WTC11 (cell line): ENCODE data around the gene KDM4B. TPM values are rescaled to one million over a fixed set of nuclear protein-coding genes. Genes with fewer than 3 reads are reported as not detected.
A peak's percentile ranks its signal among the peaks of the same experiment; 100 is the strongest.

Experiments used
- ATAC-seq: fragments of 200-7000 bp; cut with Tn5 transposase; 2 replicates; pipeline ENCODE4 v1.10.0; 2021; ENCODE audit warnings: mild to moderate bottlenecking, moderate library complexity
- CTCF ChIA-PET: fragments of 300-600 bp; sonication (Branson Sonifier 250); formaldehyde crosslinking; loops from one replicate; lab custom pipeline; 2021; ENCODE audit warnings: antibody characterized with exemption; lab: Charles Lee
- POLR2A ChIA-PET: fragments of 350-600 bp; sonication (Branson Sonifier 250); formaldehyde crosslinking; loops from one replicate; lab custom pipeline; 2021; ENCODE audit warnings: antibody characterized with exemption; lab: Charles Lee
- DNase-seq: peaks from one replicate; pipeline ENCODE4 v3.0.0; 2021; ENCODE audit warnings: low spot score
- H3K27ac Mint-ChIP-seq: 2 replicates; pipeline ENCODE4 v1.8.0; 2021; ENCODE audit warnings: mixed read lengths
- H3K27me3 Mint-ChIP-seq: 2 replicates; pipeline ENCODE4 v1.8.0; 2021; ENCODE audit warnings: low read depth, mild to moderate bottlenecking, moderate library complexity, mixed read lengths
- H3K36me3 Mint-ChIP-seq: 2 replicates; pipeline ENCODE4 v1.8.0; 2021; ENCODE audit warnings: mixed read lengths
- H3K4me1 Mint-ChIP-seq: 2 replicates; pipeline ENCODE4 v1.8.0; 2022; ENCODE audit warnings: mixed read lengths
- H3K4me3 Mint-ChIP-seq: 2 replicates; pipeline ENCODE4 v1.8.0; 2021; ENCODE audit warnings: mild to moderate bottlenecking, moderate library complexity, mixed read lengths
- H3K9me3 Mint-ChIP-seq: 2 replicates; pipeline ENCODE4 v1.8.0; 2021; ENCODE audit warnings: mixed read lengths
- ATF6 ChIP-seq: sonication (generic); formaldehyde crosslinking; IDR thresholded peaks from 2 replicates; pipeline ENCODE4 v1.8.1; 2023; ENCODE audit warnings: mild to moderate bottlenecking, missing genetic modification reagents
- CREM ChIP-seq: sonication (generic); formaldehyde crosslinking; IDR thresholded peaks from 2 replicates; pipeline ENCODE4 v1.8.1; 2022; ENCODE audit warnings: mild to moderate bottlenecking, missing genetic modification reagents, moderate library complexity
- E2F5 ChIP-seq: sonication (generic); formaldehyde crosslinking; IDR thresholded peaks from 2 replicates; pipeline ENCODE4 v1.8.1; 2022; ENCODE audit warnings: mild to moderate bottlenecking, moderate library complexity, missing genetic modification reagents
- EMX1 ChIP-seq: fragments of 250-450 bp; sonication (Bioruptor Pico); IDR thresholded peaks from 2 replicates; pipeline ENCODE4 v1.8.0; 2021; ENCODE audit warnings: mild to moderate bottlenecking
- ESRRA ChIP-seq: sonication (generic); formaldehyde crosslinking; IDR thresholded peaks from 2 replicates; pipeline ENCODE4 v1.8.1; 2022; ENCODE audit warnings: mild to moderate bottlenecking, missing genetic modification reagents, borderline replicate concordance
- ETV6 ChIP-seq: sonication (generic); formaldehyde crosslinking; IDR thresholded peaks from 2 replicates; pipeline ENCODE4 v1.8.1; 2022; ENCODE audit warnings: mild to moderate bottlenecking, missing genetic modification reagents
- FOXJ3 ChIP-seq: sonication (generic); formaldehyde crosslinking; IDR thresholded peaks from 2 replicates; pipeline ENCODE4 v1.9.0; 2021; ENCODE audit warnings: missing genetic modification reagents, mild to moderate bottlenecking, borderline replicate concordance
- FOXK1 ChIP-seq: sonication (generic); formaldehyde crosslinking; IDR thresholded peaks from 2 replicates; pipeline ENCODE4 v1.8.0; 2022; ENCODE audit warnings: mild to moderate bottlenecking, moderate library complexity, missing genetic modification reagents
- HMGA2 ChIP-seq: fragments of 250-450 bp; sonication (Bioruptor Pico); IDR thresholded peaks from 2 replicates; pipeline ENCODE4 v1.4.0; 2021; ENCODE audit warnings: mild to moderate bottlenecking, moderate library complexity
- IRF2 ChIP-seq: sonication (generic); formaldehyde crosslinking; IDR thresholded peaks from 2 replicates; pipeline ENCODE4 v1.8.0; 2022; ENCODE audit warnings: low read depth, missing genetic modification reagents, borderline replicate concordance
- MLX ChIP-seq: sonication (generic); formaldehyde crosslinking; IDR thresholded peaks from 2 replicates; pipeline ENCODE4 v1.8.1; 2023; ENCODE audit warnings: mild to moderate bottlenecking, missing genetic modification reagents, moderate library complexity
- NFATC4 ChIP-seq: fragments of 250-450 bp; sonication (Bioruptor Pico); IDR thresholded peaks from 2 replicates; pipeline ENCODE4 v1.9.0; 2021; ENCODE audit warnings: mild to moderate bottlenecking
- NFE2L1 ChIP-seq: sonication (generic); formaldehyde crosslinking; IDR thresholded peaks from 2 replicates; pipeline ENCODE4 v1.8.1; 2023; ENCODE audit warnings: missing genetic modification reagents
- NR2C2 ChIP-seq: sonication (generic); formaldehyde crosslinking; IDR thresholded peaks from 2 replicates; pipeline ENCODE4 v1.8.0; 2022; ENCODE audit warnings: mild to moderate bottlenecking, missing genetic modification reagents
- PRDM15 ChIP-seq: sonication (generic); formaldehyde crosslinking; IDR thresholded peaks from 2 replicates; pipeline ENCODE4 v1.8.0; 2022; ENCODE audit warnings: missing genetic modification reagents
- SMAD4 ChIP-seq: sonication (generic); formaldehyde crosslinking; IDR thresholded peaks from 2 replicates; pipeline ENCODE4 v1.8.0; 2022; ENCODE audit warnings: mild to moderate bottlenecking, missing genetic modification reagents
- TEAD1 ChIP-seq: sonication (generic); formaldehyde crosslinking; IDR thresholded peaks from 2 replicates; pipeline ENCODE4 v1.8.0; 2022; ENCODE audit warnings: mild to moderate bottlenecking, missing genetic modification reagents
- ZNF232 ChIP-seq: sonication (generic); formaldehyde crosslinking; IDR thresholded peaks from 2 replicates; pipeline ENCODE4 v1.8.0; 2022; ENCODE audit warnings: mild to moderate bottlenecking, missing genetic modification reagents
- ZNF317 ChIP-seq: sonication (generic); formaldehyde crosslinking; IDR thresholded peaks from 2 replicates; pipeline ENCODE4 v1.8.1; 2023; ENCODE audit warnings: low read depth, mild to moderate bottlenecking, moderate library complexity, missing genetic modification reagents, borderline replicate concordance
- total RNA-seq: library from RNA; stranded (reverse); gene quantifications from 3 replicates; pipeline ENCODE4 v1.2.3, GENCODE V29; 2021
- TF ChIP-seq, protein P1 (sequence below): sonication (generic); formaldehyde crosslinking; IDR thresholded peaks from 2 replicates; pipeline ENCODE4 v1.8.0; 2022; ENCODE audit warnings: mild to moderate bottlenecking, missing genetic modification reagents
- TF ChIP-seq, protein P2 (sequence below): fragments of 250-450 bp; sonication (Bioruptor Pico); IDR thresholded peaks from 2 replicates; pipeline ENCODE4 v1.9.0; 2021; ENCODE audit warnings: mild to moderate bottlenecking
- TF ChIP-seq, protein P3 (sequence below): sonication (generic); formaldehyde crosslinking; IDR thresholded peaks from 2 replicates; pipeline ENCODE4 v1.8.1; 2022; ENCODE audit warnings: missing genetic modification reagents, borderline replicate concordance

KDM4B gene
- total RNA-seq, 1 experiment from 2014 or later = 43.2 TPM

DNA sequence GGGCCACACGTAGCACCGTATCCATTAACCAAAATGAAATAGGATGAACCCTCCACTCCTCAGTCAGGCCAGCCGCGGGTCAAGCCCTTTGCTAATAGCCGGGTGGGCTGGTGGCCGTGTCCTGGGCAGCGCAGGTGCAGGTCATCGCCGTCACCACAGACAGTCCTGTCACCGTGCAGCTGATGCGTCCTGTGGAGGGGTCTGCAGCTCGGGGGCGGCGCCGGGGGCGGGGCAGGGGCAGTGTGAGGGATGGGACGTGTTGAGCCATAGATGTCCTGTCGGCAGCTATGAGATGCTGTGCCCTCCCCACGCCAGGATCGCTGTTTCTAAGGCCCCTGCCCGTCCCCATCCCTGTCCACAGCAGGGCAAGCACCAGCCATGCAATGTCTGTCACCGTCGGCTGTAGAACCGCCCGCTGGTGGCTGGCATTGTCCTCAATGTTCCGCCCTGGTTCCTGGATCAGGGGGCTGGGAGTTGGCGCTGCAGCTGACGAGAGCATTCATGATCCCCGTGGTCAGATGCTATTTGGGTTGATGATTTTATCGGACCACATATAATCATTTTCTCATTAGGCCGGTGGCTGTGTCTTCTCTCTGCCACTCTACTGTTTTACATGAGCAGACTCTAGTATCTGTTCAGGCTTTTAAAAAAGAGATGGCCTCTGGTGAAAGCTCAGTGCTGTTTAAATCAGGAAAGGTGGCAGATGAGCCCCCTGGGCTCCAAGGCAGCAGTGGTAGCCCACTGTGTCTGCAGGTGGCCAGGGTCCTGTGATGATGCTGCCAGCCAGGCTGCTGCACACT is 126.1 kb downstream of the KDM4B start (continued):
- TF ChIP-seq NFATC4 (CRISPR knock-in tag) (no peak), E2F5 (no peak), EMX1 (CRISPR knock-in tag) (no peak)

DNA sequence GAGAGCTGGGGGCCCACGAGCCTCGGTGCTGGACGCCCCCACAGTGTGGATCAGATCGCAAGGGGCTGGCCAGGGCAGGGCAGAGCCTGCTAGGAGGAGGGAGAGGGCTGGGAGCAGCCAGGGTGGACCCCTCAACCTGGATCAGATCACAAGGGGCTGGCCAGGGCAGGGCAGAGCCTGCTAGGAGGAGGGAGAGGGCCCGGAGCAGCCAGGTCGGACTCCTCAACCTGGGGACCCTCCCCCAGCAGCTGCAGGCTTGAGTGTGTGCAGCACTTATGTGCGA is 126.6 kb downstream of the KDM4B start:
- peaks cover 38% of the 10 kb centered on the region for H3K36me3 Mint-ChIP-seq
- ChIA-PET CTCF (interaction anchor here (0.8 to 1.1 kb wide), 2 partner anchors 9 to 43 kb away, joined by 3 read pairs; no protein-coding TSS in a partner anchor), POLR2A (no interaction called here)
- TF ChIP-seq, protein P1, sequence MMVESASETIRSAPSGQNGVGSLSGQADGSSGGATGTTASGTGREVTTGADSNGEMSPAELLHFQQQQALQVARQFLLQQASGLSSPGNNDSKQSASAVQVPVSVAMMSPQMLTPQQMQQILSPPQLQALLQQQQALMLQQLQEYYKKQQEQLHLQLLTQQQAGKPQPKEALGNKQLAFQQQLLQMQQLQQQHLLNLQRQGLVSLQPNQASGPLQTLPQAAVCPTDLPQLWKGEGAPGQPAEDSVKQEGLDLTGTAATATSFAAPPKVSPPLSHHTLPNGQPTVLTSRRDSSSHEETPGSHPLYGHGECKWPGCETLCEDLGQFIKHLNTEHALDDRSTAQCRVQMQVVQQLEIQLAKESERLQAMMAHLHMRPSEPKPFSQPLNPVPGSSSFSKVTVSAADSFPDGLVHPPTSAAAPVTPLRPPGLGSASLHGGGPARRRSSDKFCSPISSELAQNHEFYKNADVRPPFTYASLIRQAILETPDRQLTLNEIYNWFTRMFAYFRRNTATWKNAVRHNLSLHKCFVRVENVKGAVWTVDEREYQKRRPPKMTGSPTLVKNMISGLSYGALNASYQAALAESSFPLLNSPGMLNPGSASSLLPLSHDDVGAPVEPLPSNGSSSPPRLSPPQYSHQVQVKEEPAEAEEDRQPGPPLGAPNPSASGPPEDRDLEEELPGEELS = no peak
- no peak for TF ChIP-seq HMGA2
- TF ChIP-seq ZNF232 = no peak
- TF ChIP-seq FOXK1 (CRISPR knock-in tag) = no peak
- no peak for TF ChIP-seq NR2C2 (CRISPR knock-in tag)
- no peak for TF ChIP-seq IRF2 (CRISPR knock-in tag)
- no peak for TF ChIP-seq ETV6
- no peak for TF ChIP-seq ZNF317 (CRISPR knock-in tag)
- TF ChIP-seq NFE2L1 (CRISPR knock-in tag) = no peak
- no peak for TF ChIP-seq ATF6
- TF ChIP-seq TEAD1 = no peak
- no peak for TF ChIP-seq PRDM15 (CRISPR knock-in tag)
- no peak for TF ChIP-seq CREM (CRISPR knock-in tag)
- no peak for TF ChIP-seq FOXJ3
- TF ChIP-seq, protein P2, sequence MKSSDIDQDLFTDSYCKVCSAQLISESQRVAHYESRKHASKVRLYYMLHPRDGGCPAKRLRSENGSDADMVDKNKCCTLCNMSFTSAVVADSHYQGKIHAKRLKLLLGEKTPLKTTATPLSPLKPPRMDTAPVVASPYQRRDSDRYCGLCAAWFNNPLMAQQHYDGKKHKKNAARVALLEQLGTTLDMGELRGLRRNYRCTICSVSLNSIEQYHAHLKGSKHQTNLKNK (CRISPR knock-in tag) = no peak
- TF ChIP-seq ESRRA (CRISPR knock-in tag) = no peak
- TF ChIP-seq, protein P3, sequence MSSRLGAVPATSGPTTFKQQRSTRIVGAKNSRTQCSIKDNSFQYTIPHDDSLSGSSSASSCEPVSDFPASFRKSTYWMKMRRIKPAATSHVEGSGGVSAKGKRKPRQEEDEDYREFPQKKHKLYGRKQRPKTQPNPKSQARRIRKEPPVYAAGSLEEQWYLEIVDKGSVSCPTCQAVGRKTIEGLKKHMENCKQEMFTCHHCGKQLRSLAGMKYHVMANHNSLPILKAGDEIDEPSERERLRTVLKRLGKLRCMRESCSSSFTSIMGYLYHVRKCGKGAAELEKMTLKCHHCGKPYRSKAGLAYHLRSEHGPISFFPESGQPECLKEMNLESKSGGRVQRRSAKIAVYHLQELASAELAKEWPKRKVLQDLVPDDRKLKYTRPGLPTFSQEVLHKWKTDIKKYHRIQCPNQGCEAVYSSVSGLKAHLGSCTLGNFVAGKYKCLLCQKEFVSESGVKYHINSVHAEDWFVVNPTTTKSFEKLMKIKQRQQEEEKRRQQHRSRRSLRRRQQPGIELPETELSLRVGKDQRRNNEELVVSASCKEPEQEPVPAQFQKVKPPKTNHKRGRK (CRISPR knock-in tag) = no peak
- TF ChIP-seq MLX (CRISPR knock-in tag) = no peak
- no peak for TF ChIP-seq SMAD4 (CRISPR knock-in tag)
- H3K9me3 Mint-ChIP-seq = peaks cover 23% of the 10 kb centered on the region
- H3K27me3 Mint-ChIP-seq = no peaks in the 10 kb centered on the region
- peaks cover 4% of the 10 kb centered on the region; the same call in 1 of the 2 replicates for H3K4me1 Mint-ChIP-seq
- ATAC-seq = no peak
- H3K4me3 Mint-ChIP-seq = no peak overlapping the region
- no peak for DNase-seq
- H3K27ac Mint-ChIP-seq = peak overlapping the region; percentile 36; the same call in 1 of the 2 replicates
